Esophagus squamous epithelium (tissue), 5 donors: ENCODE measurements around the gene SYNDIG1L. TPM values are rescaled to one million over a fixed set of nuclear protein-coding genes. Genes with fewer than 3 reads are reported as not detected.

Source experiments
- DNase-seq: peaks from one replicate; lab custom pipeline; 2025; lab: John Stamatoyannopoulos, UW
- H3K27ac ChIP-seq, 4 donors: fragments of 200-600 bp; sonication (generic); one replicate each; pipeline ENCODE4 v1.5.1; 2016 to 2019; ENCODE audit warnings: mild to moderate bottlenecking in 1 of 4
- H3K27me3 ChIP-seq, 4 donors: fragments of 200-600 bp; sonication (generic); 1 replicate in 3 of 4; 2 replicates in 1 of 4; pipeline versions ENCODE4 v1.5.1 to v1.6.0; 2017 to 2021; ENCODE audit warnings: antibody characterized with exemption in 1 of 4
- H3K36me3 ChIP-seq, 3 donors: fragments of 200-600 bp; sonication (generic); one replicate each; pipeline ENCODE4 v1.5.1; 2016 to 2019
- H3K4me1 ChIP-seq, 3 donors: fragments of 200-600 bp; sonication (generic); one replicate each; pipeline ENCODE4 v1.5.1; 2017 to 2019
- H3K4me3 ChIP-seq, 4 donors: fragments of 200-600 bp; sonication (generic); 1 replicate in 3 of 4; 2 replicates in 1 of 4; pipeline ENCODE4 v1.5.1; 2016 to 2019; ENCODE audit warnings: mild to moderate bottlenecking in 2 of 4, moderate library complexity in 1 of 4
- H3K9me3 ChIP-seq, 3 donors: fragments of 200-600 bp; sonication (generic); one replicate each; pipeline ENCODE4 v1.5.1; 2016 to 2019
- POLR2A ChIP-seq, 4 donors: fragments of 450-650 bp; IDR thresholded peaks; one replicate each; pipeline ENCODE4 v1.6.1; 2017; ENCODE audit warnings: antibody characterized with exemption in 4 of 4, mild to moderate bottlenecking in 4 of 4, moderate library complexity in 3 of 4
- WGBS, 2 donors: methylation state at CpG; one replicate each; pipeline ENCODE4 v1.1.5; 2018; 5-methylcytosine and 5-hydroxymethylcytosine counted together
- intact Hi-C: fragments of 100-400 bp; cut with DNase I; formaldehyde crosslinking; loops from one replicate; pipeline ENCODE4 v1.15.0; 2022
- total RNA-seq, 4 donors: library from RNA; depleted of rRNA; stranded (reverse); fragments of >200 nt; gene quantifications; one replicate each; pipeline ENCODE4 v1.1.0, GENCODE V29; 2016
- TF ChIP-seq, protein P1 (sequence below), 6 experiments: fragments of 450-650 bp in 4 of 6; fragments of 200-600 bp in 2 of 6; sonication (generic) in 2 of 6; IDR thresholded peaks; one replicate each; pipeline ENCODE4 v1.5.1; 2016 to 2019; ENCODE audit warnings: antibody characterized with exemption in 6 of 6, mild to moderate bottlenecking in 4 of 6, moderate library complexity in 4 of 6
- donor health status: DM: yes; HTN: yes; CAD: no.

The SYNDIG1L gene
- total RNA-seq, 4 donors from 2014 or later = 0.19 TPM; not detected in 3

DNA sequence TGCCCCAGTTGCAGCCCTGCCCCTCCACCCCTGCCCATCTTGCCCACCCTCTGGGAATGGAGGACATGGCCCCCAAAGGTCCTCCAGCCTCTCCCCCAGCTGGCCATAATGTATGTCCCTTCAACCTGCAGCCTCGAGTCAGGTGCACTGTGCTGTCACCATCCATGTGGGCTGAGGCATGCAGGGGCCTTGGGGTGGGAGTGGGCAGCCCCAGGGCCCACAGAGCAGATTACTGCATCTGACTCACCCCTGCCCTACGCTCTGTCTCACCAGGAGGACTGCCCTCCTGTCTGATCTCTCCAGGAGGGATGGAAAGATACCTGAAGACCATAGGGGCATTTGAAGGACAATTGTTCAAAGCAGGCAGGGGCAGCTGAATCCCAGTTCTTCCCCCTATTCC, 13.3 kb downstream of the SYNDIG1L start:
- 63% methylated on average over 1 of the region's 2 CpGs; no CpG with 5 or more reads in 1 of the 2 donors for WGBS, 2 donors
- H3K27ac ChIP-seq = no peak overlapping the region
- intact Hi-C loops = no loop called here
- no peak overlapping the region for H3K4me3 ChIP-seq
- no peaks in the 10 kb centered on the region for H3K36me3 ChIP-seq
- no peak for TF ChIP-seq POLR2A (IDR thresholded peaks at IDR 0.05)
- TF ChIP-seq, protein P1, sequence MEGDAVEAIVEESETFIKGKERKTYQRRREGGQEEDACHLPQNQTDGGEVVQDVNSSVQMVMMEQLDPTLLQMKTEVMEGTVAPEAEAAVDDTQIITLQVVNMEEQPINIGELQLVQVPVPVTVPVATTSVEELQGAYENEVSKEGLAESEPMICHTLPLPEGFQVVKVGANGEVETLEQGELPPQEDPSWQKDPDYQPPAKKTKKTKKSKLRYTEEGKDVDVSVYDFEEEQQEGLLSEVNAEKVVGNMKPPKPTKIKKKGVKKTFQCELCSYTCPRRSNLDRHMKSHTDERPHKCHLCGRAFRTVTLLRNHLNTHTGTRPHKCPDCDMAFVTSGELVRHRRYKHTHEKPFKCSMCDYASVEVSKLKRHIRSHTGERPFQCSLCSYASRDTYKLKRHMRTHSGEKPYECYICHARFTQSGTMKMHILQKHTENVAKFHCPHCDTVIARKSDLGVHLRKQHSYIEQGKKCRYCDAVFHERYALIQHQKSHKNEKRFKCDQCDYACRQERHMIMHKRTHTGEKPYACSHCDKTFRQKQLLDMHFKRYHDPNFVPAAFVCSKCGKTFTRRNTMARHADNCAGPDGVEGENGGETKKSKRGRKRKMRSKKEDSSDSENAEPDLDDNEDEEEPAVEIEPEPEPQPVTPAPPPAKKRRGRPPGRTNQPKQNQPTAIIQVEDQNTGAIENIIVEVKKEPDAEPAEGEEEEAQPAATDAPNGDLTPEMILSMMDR (IDR thresholded peaks at IDR 0.05) = no peak
- H3K27me3 ChIP-seq = peaks cover 0 to 71% (median 0%) of the 10 kb centered on the region in 4 donors
- no peak for DNase-seq
- no peaks in the 10 kb centered on the region for H3K4me1 ChIP-seq
- peaks cover 0 to 5% (median 0%) of the 10 kb centered on the region in 3 donors for H3K9me3 ChIP-seq

GRCh38 chr14:74411671-74412070, 14.3 kb downstream of the SYNDIG1L start:
- intact Hi-C loops = no loop called here
- H3K27ac ChIP-seq = no peak overlapping the region
- H3K4me3 ChIP-seq = no peak overlapping the region
- 60 to 78% methylated on average over 3 of the region's 7 CpGs for WGBS, 2 donors
- peaks cover 0 to 60% (median 0%) of the 10 kb centered on the region in 4 donors for H3K27me3 ChIP-seq
- peaks cover 0 to 5% (median 0%) of the 10 kb centered on the region in 3 donors for H3K9me3 ChIP-seq
- no peaks in the 10 kb centered on the region for H3K4me1 ChIP-seq
- H3K36me3 ChIP-seq = no peaks in the 10 kb centered on the region
- no peak for DNase-seq
- TF ChIP-seq, protein P1 (IDR thresholded peaks at IDR 0.05) = no peak
- no peak for TF ChIP-seq POLR2A (IDR thresholded peaks at IDR 0.05)

GRCh38 chr14:74409441-74409840, 16.6 kb downstream of the SYNDIG1L start:
- no peak for DNase-seq
- H3K4me1 ChIP-seq = no peaks in the 10 kb centered on the region
- no peaks in the 10 kb centered on the region for H3K9me3 ChIP-seq
- TF ChIP-seq POLR2A (IDR thresholded peaks at IDR 0.05) = no peak
- TF ChIP-seq, protein P1 (IDR thresholded peaks at IDR 0.05) = no peak
- H3K4me3 ChIP-seq = no peak overlapping the region
- no peak overlapping the region for H3K27ac ChIP-seq
- no peaks in the 10 kb centered on the region for H3K36me3 ChIP-seq
- intact Hi-C loops = no loop called here
- peaks cover 0 to 58% (median 0%) of the 10 kb centered on the region in 4 donors for H3K27me3 ChIP-seq
- 100% methylated on average over 1 of the region's 6 CpGs; no CpG with 5 or more reads in 1 of the 2 donors for WGBS, 2 donors

GRCh38 chr14:74408870-74409269, 17.1 kb downstream of the SYNDIG1L start:
- Histone ChIP-seq H3K4me1 (no peaks in the 10 kb centered on the region), H3K9me3 (no peaks in the 10 kb centered on the region), H3K36me3 (no peaks in the 10 kb centered on the region), H3K4me3 (no peak overlapping the region), H3K27me3 (peaks cover 0 to 56% (median 0%) of the 10 kb centered on the region in 4 donors), H3K27ac (no peak overlapping the region)
- intact Hi-C loops = no loop called here
- no peak for DNase-seq
- 92 to 93% methylated on average over 3 of the region's 3 CpGs for WGBS, 2 donors
- TF ChIP-seq, protein P1 (IDR thresholded peaks at IDR 0.05) = no peak
- no peak for TF ChIP-seq POLR2A (IDR thresholded peaks at IDR 0.05)

DNA sequence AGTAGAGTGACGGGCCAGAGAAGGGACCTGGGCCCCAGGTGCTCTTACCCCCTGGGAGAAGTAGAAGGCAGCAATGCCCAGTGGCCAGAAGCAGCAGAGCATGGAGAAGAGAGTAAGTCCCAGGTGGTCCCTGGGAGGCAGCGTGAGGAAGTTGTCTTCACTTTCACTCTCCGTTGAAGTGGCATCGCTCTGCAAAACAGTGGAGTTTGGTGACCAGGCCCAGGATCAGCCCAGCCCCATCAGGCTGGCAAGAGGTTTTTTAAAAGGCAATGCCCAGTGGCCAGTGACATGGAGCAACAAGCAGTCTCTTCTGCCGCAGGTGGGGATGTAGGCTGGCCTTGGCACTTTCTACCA, 18.2 kb downstream of the SYNDIG1L start:
- no peak overlapping the region for H3K27ac ChIP-seq
- DNase-seq = no peak
- H3K4me1 ChIP-seq = no peaks in the 10 kb centered on the region
- intact Hi-C loops = no loop called here
- no peak overlapping the region for H3K4me3 ChIP-seq
- TF ChIP-seq, protein P1 (IDR thresholded peaks at IDR 0.05) = no peak
- TF ChIP-seq POLR2A (IDR thresholded peaks at IDR 0.05) = no peak
- no peaks in the 10 kb centered on the region for H3K36me3 ChIP-seq
- H3K9me3 ChIP-seq = no peaks in the 10 kb centered on the region
- 81 to 90% methylated on average over 5 of the region's 5 CpGs for WGBS, 2 donors
- H3K27me3 ChIP-seq = peaks cover 0 to 59% (median 0%) of the 10 kb centered on the region in 4 donors
